GM21360 (cell line): Measurements from ENCODE around the gene PCARE.

ENCODE experiments used
- ATAC-seq: cut with Tn5 transposase; IDR thresholded peaks from one replicate; pipeline ENCODE4 v1.9.1; 2021; ENCODE audit warnings: mild to moderate bottlenecking, moderate library complexity; ENCODE audit not compliant: unreplicated experiment

PCARE gene

DNA sequence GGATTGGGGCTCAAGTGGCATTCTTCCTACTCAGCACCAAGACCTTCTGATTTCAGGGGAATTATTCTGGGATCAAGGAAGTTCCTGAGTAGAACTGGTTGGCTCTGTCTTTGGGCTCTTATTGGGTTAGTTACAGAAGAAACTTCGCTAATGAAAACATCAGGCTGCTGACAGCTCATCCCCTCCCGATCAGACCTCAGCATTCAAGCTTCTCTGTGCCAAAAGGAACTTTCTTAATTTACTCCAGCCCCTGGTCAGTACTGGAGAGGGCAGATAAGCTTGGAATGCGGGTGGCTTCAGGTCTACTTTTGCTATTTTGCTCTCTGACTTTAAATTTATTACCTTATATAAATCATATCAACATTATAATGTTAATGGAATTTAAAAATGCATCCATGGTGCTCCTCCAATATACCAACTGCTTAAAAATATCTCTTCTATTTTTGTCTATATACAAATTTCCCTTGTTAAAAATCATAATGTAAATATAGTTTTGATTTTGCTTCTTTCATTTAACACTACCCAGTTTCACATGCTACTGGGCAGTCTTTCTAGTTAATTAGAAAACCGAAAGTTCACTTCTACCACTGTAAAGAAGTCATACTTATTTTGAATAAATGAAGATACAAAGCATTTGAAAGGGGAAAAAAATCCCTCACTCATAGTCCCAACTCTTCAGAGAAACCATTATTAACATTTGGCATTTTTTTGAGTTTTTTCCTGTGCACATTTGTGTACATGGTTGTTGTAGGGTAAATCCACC lies 34.4 kb downstream of the PCARE start:
- no peak for ATAC-seq

GRCh38 chr2:29035016-29035745 lies 39.1 kb downstream of the PCARE start:
- no peak for ATAC-seq

- no peak for ATAC-seq
Measured at GRCh38 chr2:29033656-29034055, 40.7 kb downstream of the PCARE start.

- ATAC-seq: no peak
Measured at GRCh38 chr2:29033172-29033571, 41.2 kb downstream of the PCARE start.

- ATAC-seq: no peak
Measured at GRCh38 chr2:29032189-29032588, 42.1 kb downstream of the PCARE start.

DNA sequence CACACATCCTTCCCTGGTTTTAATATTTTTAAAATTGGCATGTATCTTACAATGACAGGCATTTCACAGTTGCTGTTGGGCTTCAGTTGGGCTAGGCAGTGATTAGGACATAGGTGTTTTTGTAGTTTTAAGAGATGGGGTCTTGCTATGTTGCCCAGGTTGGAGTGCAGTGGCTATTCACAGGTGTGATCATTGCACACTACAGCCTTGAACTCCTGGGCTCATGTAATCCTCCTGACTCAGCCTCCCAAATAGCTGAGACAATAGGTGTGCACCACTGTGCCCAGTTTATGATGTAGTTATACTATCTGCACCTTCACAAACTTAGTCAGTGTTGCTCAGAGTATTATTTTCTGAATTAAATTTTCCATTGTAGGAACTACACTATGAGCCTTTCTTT lies 43.3 kb downstream of the PCARE start:
- no peak for ATAC-seq

GRCh38 chr2:29025711-29026110 lies 48.6 kb downstream of the PCARE start:
- ATAC-seq: no peak

DNA sequence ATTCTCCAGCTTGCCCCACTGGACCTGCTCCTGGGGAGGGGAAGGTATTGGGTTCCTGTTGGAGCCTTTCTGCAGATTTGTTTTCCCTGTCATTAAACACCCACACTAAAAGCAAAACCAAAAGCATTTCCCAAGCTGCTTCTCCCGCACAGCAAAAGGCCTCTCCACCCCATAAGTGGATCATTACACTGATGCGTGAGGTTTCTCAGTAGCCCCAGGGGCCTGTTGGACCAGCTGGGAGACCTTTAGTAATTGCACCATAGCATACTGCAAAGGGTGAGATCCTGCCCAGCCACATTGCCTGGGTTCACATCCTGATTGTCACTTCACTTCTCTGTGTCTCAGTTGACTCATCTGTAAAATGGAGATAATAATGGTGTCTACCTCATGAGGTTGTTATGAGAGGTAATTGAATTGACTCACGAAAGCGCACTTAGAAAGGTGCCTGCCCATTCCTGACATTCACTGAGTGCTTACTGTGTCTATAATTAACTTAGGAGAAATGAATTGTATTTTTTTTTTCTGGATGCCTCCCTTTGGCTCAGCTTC lies 49.4 kb downstream of the PCARE start:
- ATAC-seq: no peak

- ATAC-seq: no peak
Measured at GRCh38 chr2:29023188-29023587, 51.1 kb downstream of the PCARE start.

- ATAC-seq: no peak
Measured at GRCh38 chr2:29022679-29023078, 51.6 kb downstream of the PCARE start.

- no peak for ATAC-seq
Measured at GRCh38 chr2:29021886-29022285, 52.4 kb downstream of the PCARE start.

GRCh38 chr2:29017716-29018435 lies 56.4 kb downstream of the PCARE start:
- no peak for ATAC-seq

DNA sequence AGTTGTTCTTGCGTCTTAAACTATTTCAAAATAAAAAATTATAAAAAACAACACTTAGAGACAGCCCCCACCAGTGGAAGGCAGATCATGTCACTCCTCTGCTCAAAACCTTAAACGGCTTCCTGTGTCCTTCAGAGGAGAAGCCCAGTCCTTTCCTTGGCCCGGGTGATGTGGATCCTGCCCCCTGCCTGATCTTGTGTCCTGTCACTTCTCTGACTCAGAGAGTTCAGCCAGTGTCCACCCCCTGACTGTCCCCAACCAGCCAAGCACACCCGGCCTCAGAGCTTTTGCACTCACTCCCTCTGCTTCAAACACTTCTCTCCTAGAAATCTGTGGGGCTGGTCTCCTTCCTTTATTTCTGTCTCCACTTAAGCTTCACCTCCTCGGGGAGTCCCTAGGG lies 57.8 kb downstream of the PCARE start:
- ATAC-seq: no peak

DNA sequence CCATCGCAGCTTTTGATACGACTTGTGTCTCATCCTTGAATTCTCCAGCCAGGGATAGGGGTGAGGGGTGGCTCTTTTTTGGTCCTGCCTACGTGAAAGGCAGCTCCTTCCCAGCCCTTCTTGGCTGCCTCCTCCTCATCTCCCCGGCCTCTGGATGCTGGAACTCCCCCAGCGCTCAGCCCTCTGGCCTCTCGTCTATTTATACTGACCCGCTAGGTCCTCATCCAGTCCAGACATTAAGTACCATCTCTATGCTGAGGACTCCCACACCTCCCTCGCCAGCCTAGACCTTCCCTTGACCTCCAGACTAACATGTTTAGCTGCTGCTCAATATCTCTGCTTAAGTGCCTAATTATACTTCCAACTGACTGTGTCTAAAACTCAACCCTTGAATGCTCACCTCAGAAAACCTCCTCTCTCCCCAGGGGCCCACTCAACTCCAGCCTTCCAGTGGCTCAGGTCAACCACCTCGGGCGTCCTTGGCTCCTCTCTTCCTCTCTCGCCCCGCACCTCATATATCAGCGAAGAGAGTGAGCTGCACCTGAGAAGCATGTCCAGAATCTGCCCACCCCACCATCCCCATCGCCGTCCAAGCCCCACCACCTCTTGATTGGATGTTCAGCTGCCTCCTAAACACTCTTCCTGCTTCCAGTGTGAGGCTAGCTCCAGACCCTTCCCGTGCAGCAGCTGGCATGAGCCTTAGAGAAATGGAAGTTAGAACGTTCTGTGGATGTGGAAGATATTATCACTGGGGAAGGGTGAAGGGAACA lies 58.4 kb downstream of the PCARE start:
- no peak for ATAC-seq

GRCh38 chr2:29014811-29015421 lies 59.4 kb downstream of the PCARE start:
- ATAC-seq: no peak

DNA sequence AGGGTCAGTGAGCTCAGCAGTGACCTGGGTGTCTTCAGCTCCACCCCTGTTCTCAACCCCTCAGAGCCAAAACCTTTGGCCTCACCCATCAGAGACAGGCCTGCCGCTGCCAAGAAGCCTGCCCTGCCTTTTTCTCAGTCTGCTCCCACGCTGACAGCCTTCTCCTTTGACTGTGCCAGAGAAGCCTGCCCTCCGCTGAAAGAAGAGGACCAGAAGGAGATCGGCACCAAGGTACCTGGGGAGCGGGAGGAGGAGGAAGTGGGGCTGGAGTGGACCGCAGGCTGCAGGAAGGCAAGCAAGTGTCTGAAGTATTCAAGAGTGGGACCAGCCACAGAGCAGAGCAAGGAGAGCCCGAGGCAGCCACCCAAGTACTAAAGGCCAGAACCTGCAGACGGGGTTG lies 60.0 kb downstream of the PCARE start:
- no peak for ATAC-seq

- ATAC-seq: no peak
Measured at GRCh38 chr2:29013057-29013780, 61.1 kb downstream of the PCARE start.

DNA sequence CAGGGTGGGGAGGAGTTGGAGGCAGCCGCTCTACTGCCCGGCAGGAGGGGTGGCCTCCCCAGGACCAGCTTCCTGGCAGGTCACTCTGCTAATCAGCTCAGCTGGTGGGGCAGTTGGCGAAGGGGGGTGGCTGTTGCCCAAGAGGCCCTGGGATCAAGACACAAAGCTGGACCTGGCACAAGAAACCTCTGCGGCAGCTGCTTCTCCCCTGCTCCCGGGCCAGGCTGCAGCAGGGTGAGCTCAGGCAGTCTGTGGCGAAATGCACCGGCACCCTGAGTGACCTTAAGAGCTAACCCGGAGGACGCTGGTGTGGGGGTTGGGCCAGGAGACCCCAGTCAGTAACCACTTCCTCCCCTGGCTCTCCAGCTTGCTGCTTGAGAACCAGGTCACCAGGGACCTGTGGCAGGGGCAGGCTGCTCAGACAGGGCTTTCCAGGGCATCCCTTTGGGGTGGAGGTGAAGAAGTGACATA lies 62.1 kb downstream of the PCARE start:
- ATAC-seq: no peak
